GM19023 (cell line): ENCODE measurements around the gene XPO5.
A peak's percentile ranks its signal among the peaks of the same experiment; 100 is the strongest.

Source experiments
- ATAC-seq: cut with Tn5 transposase; IDR thresholded peaks from one replicate; pipeline ENCODE4 v1.9.1; 2021; ENCODE audit warnings: mild to moderate bottlenecking, moderate library complexity; ENCODE audit not compliant: unreplicated experiment

XPO5 gene

GRCh38 chr6:43476746-43477145, 99.1 kb downstream of the XPO5 start:
- peak; percentile 5 for ATAC-seq

- ATAC-seq = no peak
Observed at GRCh38 chr6:43475516-43475915, 100.3 kb downstream of the XPO5 start.

GRCh38 chr6:43472515-43472914, 103.3 kb downstream of the XPO5 start:
- ATAC-seq = no peak
